Renal pelvis (tissue), 12 donors: Measurements from ENCODE around the gene CD200R1L. TPM values are rescaled to one million over a fixed set of nuclear protein-coding genes. Genes with fewer than 3 reads are reported as not detected.
"Not testable (repeated sequence)": the region's sequence is repeated elsewhere in the genome, so short reads cannot be mapped to it uniquely, and the experiment has no call there.

ENCODE experiments used
- DNase-seq: peaks from one replicate; pipeline ENCODE4 v3.0.0-alpha.2; 2013
- long read RNA-seq, 16 experiments: transcript quantifications; one replicate each; lab custom pipeline, GENCODE V29; 2026
- polyA plus RNA-seq, 3 donors: library from polyadenylated mRNA; unstranded; fragments of 120-200 nt; gene quantifications; one replicate each; pipeline ENCODE4 v1.2.1, GENCODE V29; 2013; ENCODE audit not compliant: insufficient read length in 3 of 3

CD200R1L gene
- polyA plus RNA-seq: not detected
- long read RNA-seq, donor 1: 0 reads
- long read RNA-seq, donor 2: 0 reads
- long read RNA-seq, donor 3: 0 reads
- long read RNA-seq, donor 4: 0 reads
- long read RNA-seq, donor 5: 0 reads
- long read RNA-seq, donor 6: 0 reads
- long read RNA-seq, donor 7: 0 reads
- long read RNA-seq, donor 8: 0 reads
- long read RNA-seq, donor 9: 0 reads
- long read RNA-seq, donor 10: 0 reads
- long read RNA-seq, donor 11: 0 reads
- long read RNA-seq, donor 12: 0 reads
- long read RNA-seq, donor 13: 0 reads
- long read RNA-seq, donor 14: 0 reads
- long read RNA-seq, donor 15: 0 reads
- long read RNA-seq, donor 16: 0 reads

GRCh38 chr3:112846764-112847163 is at the start of gene CD200R1L:
Gene CD200R1L (minus strand): TSS chr3:112846864. CDS start chr3:112829367, 17,497 bp downstream.
- DNase-seq: no peak

GRCh38 chr3:112894258-112894657 is 47.6 kb upstream of the CD200R1L start:
- DNase-seq: no peak

GRCh38 chr3:112889357-112889756 is 42.7 kb upstream of the CD200R1L start:
- DNase-seq: no peak

- no peak for DNase-seq
Measured at GRCh38 chr3:112888381-112889085, 41.9 kb upstream of the CD200R1L start.

- DNase-seq: no peak
Measured at GRCh38 chr3:112884678-112885290, 38.1 kb upstream of the CD200R1L start.

- no peak for DNase-seq
Measured at GRCh38 chr3:112881891-112882290, 35.2 kb upstream of the CD200R1L start.

GRCh38 chr3:112875561-112875960 is 28.9 kb upstream of the CD200R1L start:
- no peak for DNase-seq

GRCh38 chr3:112874725-112875124 is 28.1 kb upstream of the CD200R1L start:
- DNase-seq: no peak

- no peak for DNase-seq
Measured at GRCh38 chr3:112873632-112874031, 27.0 kb upstream of the CD200R1L start.

GRCh38 chr3:112871735-112872134 is 25.1 kb upstream of the CD200R1L start:
- no peak for DNase-seq

GRCh38 chr3:112865757-112866156 is 19.1 kb upstream of the CD200R1L start:
- no peak for DNase-seq

GRCh38 chr3:112860898-112861297 is 14.2 kb upstream of the CD200R1L start:
- DNase-seq: no peak

- no peak for DNase-seq
Measured at GRCh38 chr3:112858410-112859069, 11.9 kb upstream of the CD200R1L start.

- no peak for DNase-seq
Measured at GRCh38 chr3:112857526-112857925, 10.9 kb upstream of the CD200R1L start.

GRCh38 chr3:112856537-112856936 is 9.9 kb upstream of the CD200R1L start:
- no peak for DNase-seq

- DNase-seq: no peak
Measured at GRCh38 chr3:112855883-112856282, 9.2 kb upstream of the CD200R1L start.

GRCh38 chr3:112855074-112855473 is 8.4 kb upstream of the CD200R1L start:
- not testable (repeated sequence) for DNase-seq

- no peak for DNase-seq
Measured at GRCh38 chr3:112848196-112848595, 1.5 kb upstream of the CD200R1L start.

- no peak for DNase-seq
Measured at GRCh38 chr3:112847692-112848091, 1.0 kb upstream of the CD200R1L start.

GRCh38 chr3:112845772-112846171 is 892 bp downstream of the CD200R1L start:
- no peak for DNase-seq

- DNase-seq: no peak
Measured at GRCh38 chr3:112829046-112829445, 17.6 kb downstream of the CD200R1L start.
